GM21390 (cell line): ENCODE results near the gene SP7.
"Not testable (repeated sequence)": the region's sequence is repeated elsewhere in the genome, so short reads cannot be mapped to it uniquely, and the experiment has no call there.

Experiments used
- ATAC-seq: cut with Tn5 transposase; IDR thresholded peaks from one replicate; pipeline ENCODE4 v1.9.1; 2021; ENCODE audit not compliant: unreplicated experiment

Gene SP7

GRCh38 chr12:53336181-53336681 lies at the start of gene SP7:
Gene SP7 (minus strand): TSS chr12:53336354. CDS start chr12:53335646, 708 bp downstream.
- ATAC-seq, result no peak

GRCh38 chr12:53383258-53383657 lies 47.1 kb upstream of the SP7 start:
- ATAC-seq, result no peak

DNA sequence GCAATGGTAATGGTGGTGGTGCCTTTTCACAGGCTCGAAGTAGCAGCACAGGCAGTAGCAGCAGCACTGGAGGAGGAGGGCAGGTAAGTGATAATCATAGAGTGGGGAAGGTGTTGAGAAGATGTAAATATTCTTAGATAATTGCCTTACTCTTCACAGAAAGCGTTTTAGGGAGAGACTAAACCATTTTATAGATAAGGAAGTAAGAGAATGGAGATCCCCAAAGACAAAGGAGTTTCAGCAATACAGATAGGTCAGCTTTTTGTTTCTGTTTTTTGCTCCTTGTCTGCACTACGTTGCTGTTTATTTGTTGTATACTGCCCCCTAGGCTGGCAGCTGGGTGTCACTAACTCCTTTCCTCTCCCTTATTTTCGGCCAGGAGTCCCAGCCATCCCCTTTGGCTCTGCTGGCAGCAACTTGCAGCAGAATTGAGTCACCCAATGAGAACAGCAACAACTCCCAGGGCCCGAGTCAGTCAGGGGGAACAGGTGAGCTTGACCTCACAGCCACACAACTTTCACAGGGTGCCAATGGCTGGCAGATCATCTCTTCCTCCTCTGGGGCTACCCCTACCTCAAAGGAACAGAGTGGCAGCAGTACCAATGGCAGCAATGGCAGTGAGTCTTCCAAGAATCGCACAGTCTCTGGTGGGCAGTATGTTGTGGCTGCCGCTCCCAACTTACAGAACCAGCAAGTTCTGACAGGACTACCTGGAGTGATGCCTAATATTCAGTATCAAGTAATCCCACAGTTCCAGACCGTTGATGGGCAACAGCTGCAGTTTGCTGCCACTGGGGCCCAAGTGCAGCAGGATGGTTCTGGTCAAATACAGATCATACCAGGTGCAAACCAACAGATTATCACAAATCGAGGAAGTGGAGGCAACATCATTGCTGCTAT lies 45.8 kb upstream of the SP7 start:
- no peak for ATAC-seq

DNA sequence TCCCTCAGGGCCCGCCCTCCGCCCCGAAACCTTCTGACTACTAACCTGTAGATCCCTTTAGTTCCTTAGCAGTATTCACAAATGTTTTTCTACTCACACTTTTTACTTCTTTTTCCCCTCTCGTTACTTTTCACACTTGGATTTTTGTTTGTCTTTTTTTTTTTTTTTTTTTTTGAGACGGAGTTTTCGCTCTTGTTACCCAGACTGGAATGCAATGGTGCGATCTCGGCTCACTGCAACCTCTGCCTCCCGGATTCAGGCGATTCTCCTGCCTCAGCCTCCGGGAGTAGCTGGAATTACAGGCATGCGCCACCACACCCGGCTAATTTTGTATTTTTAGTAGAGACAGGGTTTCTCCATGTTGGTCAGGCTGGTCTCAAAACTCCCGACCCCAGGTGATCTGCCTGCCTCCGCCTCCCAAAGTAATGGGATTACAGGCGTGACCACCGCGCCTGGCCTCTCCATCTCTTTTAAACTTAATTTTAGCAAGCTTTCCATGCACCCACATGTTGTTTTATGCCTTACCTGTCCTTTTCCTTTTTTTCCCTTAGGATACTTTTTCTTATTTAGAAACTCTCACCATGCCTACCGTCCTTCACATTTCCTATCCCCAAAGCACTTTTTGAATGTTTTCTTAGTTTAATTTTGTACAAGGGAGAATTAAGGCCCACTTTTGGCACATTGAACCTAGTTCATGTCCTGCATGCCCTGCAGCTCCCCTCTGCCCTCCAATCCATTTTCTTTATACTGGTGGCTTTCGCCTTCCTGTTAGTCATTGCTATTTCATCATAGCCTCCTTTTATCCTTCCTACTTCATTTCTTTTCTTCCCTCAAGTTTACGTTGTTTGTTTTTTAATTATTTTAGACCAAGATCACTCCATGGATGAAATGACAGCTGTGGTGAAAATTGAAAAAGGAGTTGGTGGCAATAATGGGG lies 44.9 kb upstream of the SP7 start:
- ATAC-seq, result no peak

DNA sequence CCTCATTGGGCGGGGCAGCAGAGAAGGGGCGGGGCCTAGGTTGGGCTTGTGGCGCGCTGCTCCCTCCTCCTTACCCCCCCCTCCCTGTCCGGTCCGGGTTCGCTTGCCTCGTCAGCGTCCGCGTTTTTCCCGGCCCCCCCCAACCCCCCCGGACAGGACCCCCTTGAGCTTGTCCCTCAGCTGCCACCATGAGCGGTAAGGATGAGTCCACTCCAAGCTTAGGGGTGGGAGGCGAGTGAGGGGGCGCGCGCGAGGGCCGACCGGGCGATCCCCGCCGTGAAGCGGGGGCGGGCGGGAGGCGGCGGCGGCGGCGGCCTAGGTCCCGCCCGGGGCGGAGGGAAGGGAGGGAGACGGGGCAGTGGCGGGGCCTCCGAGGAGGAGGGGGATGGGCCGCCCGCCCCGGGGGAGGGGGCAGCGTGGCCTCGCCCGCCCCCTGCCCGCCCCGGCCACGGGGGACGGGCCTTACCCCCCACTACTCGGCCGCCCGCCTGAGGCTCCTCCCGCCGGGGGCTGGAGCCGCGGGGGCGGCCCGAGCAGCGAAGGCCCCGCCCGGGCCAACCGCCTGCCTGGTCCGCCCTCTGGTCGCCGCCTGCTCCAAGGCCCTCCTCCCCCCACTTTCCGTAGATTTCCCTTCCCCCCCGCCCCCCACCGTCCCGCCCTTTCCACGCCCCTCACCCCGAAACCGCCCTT lies 44.1 kb upstream of the SP7 start, which contains the start of gene SP1:
SP1 (plus strand) TSS at position 73 of the 690 bp plus-strand sequence; CDS start at position 189, 116 bp downstream.
- ATAC-seq, result peak; percentile 43

DNA sequence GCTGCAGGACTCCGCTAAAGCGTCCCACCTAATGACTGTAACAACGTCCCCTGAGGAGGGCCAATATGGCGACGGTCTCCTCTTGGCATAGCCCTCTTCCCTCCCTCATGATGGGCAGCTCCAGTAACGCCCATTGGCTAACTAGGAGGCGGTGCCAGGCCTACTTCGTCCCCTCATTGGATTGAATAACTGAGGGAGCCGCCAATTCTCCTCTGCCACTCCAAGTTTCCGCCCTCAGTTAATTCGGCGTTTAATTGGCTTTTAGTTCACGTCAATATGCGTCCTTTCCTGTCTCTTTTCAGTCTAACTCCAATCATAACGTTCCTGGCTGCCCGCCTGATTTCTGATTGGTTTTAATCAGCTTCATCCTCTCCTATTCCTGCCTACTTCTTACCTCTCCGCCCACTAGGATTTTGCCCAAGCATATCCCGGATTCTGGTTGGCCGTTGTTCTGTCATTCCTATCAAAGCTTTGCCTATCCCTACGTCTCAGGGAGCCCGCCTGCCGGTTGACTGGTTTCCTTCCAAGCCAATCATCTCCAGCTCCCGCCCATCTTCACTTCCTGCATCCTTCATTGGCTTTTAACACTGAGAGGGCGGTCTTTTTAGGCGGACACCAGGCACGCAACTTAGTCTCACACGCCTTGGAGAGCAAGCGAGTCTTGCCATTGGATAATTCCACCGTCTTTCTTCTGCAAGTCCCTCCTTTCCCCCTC lies 43.4 kb upstream of the SP7 start:
- ATAC-seq, result peak; percentile 65

GRCh38 chr12:53378724-53379388 lies 42.7 kb upstream of the SP7 start:
- ATAC-seq, result no peak

- no peak for ATAC-seq
These were observed 42.1 kb upstream of the SP7 start for GRCh38 chr12:53378222-53378621.

- no peak for ATAC-seq
These were observed 40.6 kb upstream of the SP7 start for GRCh38 chr12:53376747-53377146.

GRCh38 chr12:53374277-53374676 lies 38.1 kb upstream of the SP7 start:
- not testable (repeated sequence) for ATAC-seq

- ATAC-seq, result not testable (repeated sequence)
These were observed 37.5 kb upstream of the SP7 start for GRCh38 chr12:53373554-53374133.

DNA sequence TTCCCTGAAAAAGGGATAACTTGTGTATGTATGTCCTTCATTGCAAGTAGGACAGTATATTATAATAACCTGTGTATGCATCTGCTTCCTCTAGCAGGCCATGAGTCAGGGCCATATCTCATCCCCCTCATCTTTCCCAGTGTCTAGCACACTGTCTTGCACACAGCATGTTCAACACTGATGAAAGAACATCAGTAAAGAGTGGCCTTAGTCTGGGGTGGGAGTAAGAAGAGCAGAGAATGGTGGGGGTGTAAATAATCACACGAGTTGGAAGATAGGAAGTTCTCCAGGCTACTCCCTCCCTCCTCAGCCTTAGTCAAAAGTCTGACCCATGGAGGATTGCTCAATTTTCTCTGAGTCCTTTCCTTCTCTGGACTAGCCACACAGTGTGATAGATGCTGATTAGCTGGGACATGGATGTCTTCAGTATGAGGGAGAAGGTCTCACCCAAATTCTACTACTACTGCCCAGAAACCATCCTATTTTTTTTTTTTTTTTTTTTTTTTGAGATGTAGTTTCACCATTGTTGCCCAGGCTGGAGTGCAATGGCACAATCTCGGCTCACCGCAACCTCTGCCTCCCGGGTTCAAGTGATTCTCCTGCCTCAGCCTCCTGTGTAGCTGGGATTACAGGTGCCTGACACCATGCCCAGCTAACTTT lies 29.2 kb upstream of the SP7 start:
- ATAC-seq, result no peak

- not testable (repeated sequence) for ATAC-seq
These were observed 25.5 kb upstream of the SP7 start for GRCh38 chr12:53361638-53362037.

GRCh38 chr12:53358836-53359419 lies 22.8 kb upstream of the SP7 start:
- ATAC-seq, result no peak

DNA sequence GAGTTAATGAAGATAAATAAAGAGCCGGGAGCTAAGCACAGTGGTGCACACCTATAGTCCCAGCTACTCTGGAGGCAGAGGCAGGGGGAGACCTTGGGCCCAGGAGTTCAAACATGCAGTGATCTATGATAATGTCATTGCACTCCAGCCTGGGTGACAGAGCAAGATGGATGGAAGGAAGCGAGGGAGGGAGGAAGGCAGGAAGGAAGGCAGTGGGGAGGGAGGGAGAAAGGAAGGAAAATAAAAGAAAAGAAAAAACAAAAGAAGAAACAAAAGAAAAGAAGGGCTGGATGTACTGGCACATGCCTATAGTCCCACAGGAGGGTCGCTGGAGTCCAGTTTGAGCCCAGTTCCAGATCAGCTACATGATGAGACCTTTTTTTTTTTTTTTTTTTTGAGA lies 19.0 kb upstream of the SP7 start:
- ATAC-seq, result no peak

- ATAC-seq, result no peak
These were observed 17.1 kb upstream of the SP7 start for GRCh38 chr12:53353257-53353655.

GRCh38 chr12:53352331-53353256 lies 16.4 kb upstream of the SP7 start:
- peak; percentile 67 for ATAC-seq
